Posterior vena cava (tissue), 2 donors: ENCODE measurements around the gene FOLR3. TPM values are rescaled to one million over a fixed set of nuclear protein-coding genes. Genes with fewer than 3 reads are reported as not detected.
A peak's percentile ranks its signal among the peaks of the same experiment; 100 is the strongest.
"Not testable (repeated sequence)": the region's sequence is repeated elsewhere in the genome, so short reads cannot be mapped to it uniquely, and the experiment has no call there.

Experiments used
- DNase-seq: peaks from one replicate; pipeline ENCODE4 v3.0.0-alpha.2; 2020; ENCODE audit warnings: low spot score
- intact Hi-C, 2 donors: fragments of 100-400 bp; cut with DNase I; formaldehyde crosslinking; loops; one replicate each; pipeline versions ENCODE4 v1.14.1 to v1.14.2; 2022 to 2023
- long read RNA-seq, 2 donors: library from polyadenylated mRNA; unstranded; transcript quantifications; one replicate each; pipeline ENCODE4 v2.0.0, GENCODE V29; 2020 to 2021
- total RNA-seq, 2 donors: library from RNA; stranded (reverse); fragmentation: NEBNext Ultra II Directional; extraction: Animal tissue kit (Norgen Biotek cat#: 25700); gene quantifications; one replicate each; pipeline ENCODE4 v1.2.1, GENCODE V29; 2021
- donor health status: DM: yes; HTN: yes; CAD: no.
- donor health status: DM: yes; HTN: yes; CAD: no.

FOLR3 gene
- 1 to 10 TPM in 1 of 2 donors, under 1 TPM in 1; 0.74 to 3.6 TPM for total RNA-seq
- long read RNA-seq, donor 1: 0 reads
- long read RNA-seq, donor 2, partial matches to known transcripts: 1 of 2 reads
- long read RNA-seq, donor 2, other reads (novel, unspliced or antisense): 0 of 2 reads

DNA sequence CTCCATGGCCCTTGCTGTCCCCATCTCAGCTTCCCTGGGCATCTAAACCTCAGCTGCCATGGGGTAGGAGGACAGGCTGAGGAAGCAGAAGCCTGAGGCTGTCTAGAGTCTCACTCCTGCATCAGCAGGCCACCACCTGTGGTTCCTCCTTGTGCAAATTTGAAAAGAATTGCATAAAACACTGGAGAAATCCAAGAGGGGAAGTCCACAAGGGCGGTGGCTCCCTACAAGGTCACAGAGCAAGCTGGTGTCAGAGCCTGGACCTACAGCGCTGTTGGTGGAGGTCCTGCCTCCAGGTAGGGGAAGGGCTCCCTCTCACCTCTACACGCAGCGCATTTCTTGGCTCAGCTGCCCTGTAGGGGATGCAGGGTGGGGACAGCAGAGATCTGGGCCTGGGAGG lies at the start of gene FOLR3:
Gene FOLR3 (plus strand): TSS at position 253 of the 400 bp plus-strand sequence. CDS start 228 bp downstream, outside the sequence.
- DNase-seq, intact Hi-C loops: not testable (repeated sequence)

DNA sequence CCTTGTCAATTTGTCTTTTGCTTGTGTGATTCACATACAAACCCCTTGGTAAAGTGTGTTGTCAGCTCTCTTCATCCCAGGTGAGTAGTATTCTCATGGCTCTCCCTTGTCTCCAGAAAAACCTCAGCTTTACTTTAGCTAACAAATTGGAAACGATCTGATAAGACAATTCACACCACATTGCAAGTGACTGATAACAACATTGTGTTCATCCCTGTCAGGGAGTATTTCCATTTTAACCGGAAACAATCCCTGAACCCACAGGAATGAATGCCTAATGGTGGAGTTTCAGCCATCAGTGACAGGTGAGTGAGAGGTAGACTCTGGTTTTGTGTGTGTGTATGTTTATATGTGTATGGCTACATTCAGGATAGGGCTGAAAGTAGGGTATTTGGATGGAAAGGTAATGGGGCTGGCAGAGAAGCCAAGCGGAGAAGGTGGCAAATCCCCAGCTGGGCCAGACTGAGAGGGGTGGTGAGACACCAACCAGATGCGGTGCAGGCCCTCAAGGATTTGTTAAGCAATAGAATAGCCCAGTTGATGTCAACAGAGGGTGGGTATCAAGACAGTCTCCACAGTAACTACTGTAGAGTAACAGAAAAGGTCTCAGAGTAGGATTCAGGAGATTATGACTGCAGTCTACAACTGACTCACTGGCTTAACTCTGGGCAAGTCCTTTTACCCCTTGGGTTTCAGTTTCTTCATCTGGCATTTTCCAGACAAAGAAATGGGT lies 47.3 kb upstream of the FOLR3 start:
- no peak for DNase-seq
- intact Hi-C loops: no loop called here

GRCh38 chr11:72091292-72091691 lies 44.2 kb upstream of the FOLR3 start:
- intact Hi-C loops: loop anchor here (2.0 to 5.0 kb wide), 2 partner anchors 64 to 66 kb away; no protein-coding TSS in a partner anchor
- peak; percentile 89 for DNase-seq

DNA sequence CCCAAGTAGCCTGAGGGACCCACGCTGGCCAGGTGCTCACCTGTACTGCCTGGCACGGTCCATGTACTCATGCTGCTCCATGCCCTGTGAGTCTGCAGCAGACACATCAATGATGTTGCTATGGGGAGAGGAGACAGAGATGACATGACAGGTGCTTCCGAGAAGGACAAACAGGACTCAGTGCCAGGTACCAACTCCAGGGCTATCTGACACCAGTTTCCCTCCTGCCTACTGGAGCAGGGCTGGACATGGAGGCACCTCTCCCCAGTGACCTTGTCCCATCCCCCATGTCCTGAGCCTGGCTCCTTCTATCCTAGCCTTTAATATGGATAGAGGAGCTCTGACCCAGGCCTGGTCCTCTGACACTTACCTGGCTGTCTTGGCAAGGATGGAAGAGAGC lies 36.8 kb upstream of the FOLR3 start:
- intact Hi-C loops: loop anchor here in 1 of 2 donors (5.0 kb wide), 1 partner anchor 81 kb away; no protein-coding TSS in a partner anchor
- DNase-seq: no peak

DNA sequence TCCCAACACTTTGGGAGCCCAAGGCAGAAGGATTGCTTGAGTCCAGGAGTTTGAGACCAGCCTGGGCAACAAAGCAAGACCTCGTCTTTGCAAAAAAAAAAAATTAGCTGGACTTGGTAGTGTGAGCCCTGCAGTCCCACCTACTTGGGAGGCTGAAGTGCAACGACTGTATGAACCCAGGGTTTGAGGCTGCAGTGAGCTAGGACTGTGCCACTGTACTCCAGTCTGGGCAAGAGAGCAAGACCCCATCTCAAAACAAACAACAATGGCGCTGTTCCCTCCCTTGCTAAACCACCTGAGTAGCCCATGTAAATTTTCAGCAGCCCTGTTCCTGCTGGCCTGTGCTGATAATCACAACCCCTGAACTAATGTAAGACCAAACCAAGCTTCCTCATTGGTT lies 35.5 kb upstream of the FOLR3 start:
- no peak for DNase-seq
- intact Hi-C loops: no loop called here

- intact Hi-C loops: no loop called here
These were observed 35.1 kb upstream of the FOLR3 start for GRCh38 chr11:72100462-72100861.

DNA sequence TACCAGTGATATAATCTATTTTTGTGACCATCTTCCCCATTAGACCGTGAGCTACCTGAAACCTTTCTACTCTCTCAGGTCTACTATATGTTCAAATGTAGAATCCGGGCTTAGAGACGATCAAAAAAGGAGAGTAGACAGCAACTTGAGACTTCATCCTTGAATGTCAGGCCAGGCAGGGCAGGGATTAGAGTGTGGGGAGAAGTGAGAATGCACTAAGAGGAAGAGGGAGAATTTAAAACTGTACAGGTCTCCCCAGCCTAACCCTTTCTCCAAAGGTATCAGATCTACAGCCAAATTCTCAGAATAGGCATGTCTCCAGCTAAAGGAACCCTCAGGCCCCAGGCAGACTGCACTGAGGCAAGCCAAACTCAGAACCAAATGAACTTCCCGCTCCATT lies 33.4 kb upstream of the FOLR3 start:
- DNase-seq: no peak
- intact Hi-C loops: no loop called here

More at GRCh38 chr11:72100462-72100861, 35.1 kb upstream of the FOLR3 start:
- DNase-seq: no peak

- no peak for DNase-seq
- intact Hi-C loops: no loop called here
These were observed 32.9 kb upstream of the FOLR3 start for GRCh38 chr11:72102631-72102945.

DNA sequence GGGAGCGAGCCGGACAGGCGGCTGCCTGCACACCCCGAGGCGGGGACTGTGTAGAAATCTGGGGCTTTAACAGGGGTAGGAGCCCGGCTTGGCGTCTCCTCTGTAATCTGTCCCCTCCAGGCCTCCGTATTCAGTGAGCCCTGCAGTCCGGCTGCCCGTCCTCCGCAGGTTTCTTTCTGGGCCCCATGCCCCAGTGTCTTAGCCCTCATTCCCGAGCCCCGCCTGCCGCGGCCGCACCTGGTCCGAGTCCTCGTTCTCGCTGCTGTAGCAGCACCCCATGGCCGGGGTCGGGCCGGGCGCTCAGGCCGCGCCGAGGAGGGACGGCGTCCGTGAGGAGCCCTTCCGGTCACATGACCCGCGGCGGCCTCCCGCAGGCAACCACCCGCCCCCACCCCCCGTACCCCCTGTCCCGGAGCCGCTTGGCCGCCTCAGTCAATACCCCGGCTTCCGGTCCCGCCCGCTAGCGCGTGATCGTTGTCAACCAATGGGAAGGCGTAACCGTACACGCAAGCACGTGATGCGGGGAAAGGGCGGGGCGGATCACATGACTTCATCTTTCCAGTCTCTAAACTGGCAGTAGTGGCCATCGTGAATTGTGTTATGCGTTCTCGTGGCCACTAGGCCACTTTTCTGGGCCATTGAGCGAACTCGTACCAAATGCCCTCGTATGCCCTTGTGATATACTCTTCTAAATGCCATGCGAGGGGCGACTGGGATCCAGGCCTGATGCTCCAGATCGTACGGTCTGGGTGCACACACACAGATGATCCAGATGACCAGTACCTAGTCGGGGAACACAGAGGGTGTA lies 32.4 kb upstream of the FOLR3 start, which contains the start of gene LAMTOR1:
Gene LAMTOR1 (minus strand): TSS at position 352 of the 808 bp plus-strand sequence. CDS start 73 bp downstream, at position 279.
- intact Hi-C loops: no loop called here
- peak; percentile 100 for DNase-seq

- no peak for DNase-seq
- intact Hi-C loops: no loop called here
These were observed 31.8 kb upstream of the FOLR3 start for GRCh38 chr11:72103754-72104167.

- intact Hi-C loops: no loop called here
- no peak for DNase-seq
These were observed 29.6 kb upstream of the FOLR3 start, which contains the start of gene TOMT for GRCh38 chr11:72105888-72106287. Gene TOMT (plus strand): TSS chr11:72105924. CDS start chr11:72105952, 28 bp downstream.

- intact Hi-C loops: no loop called here
- no peak for DNase-seq
These were observed 24.0 kb upstream of the FOLR3 start for GRCh38 chr11:72111300-72112142.

DNA sequence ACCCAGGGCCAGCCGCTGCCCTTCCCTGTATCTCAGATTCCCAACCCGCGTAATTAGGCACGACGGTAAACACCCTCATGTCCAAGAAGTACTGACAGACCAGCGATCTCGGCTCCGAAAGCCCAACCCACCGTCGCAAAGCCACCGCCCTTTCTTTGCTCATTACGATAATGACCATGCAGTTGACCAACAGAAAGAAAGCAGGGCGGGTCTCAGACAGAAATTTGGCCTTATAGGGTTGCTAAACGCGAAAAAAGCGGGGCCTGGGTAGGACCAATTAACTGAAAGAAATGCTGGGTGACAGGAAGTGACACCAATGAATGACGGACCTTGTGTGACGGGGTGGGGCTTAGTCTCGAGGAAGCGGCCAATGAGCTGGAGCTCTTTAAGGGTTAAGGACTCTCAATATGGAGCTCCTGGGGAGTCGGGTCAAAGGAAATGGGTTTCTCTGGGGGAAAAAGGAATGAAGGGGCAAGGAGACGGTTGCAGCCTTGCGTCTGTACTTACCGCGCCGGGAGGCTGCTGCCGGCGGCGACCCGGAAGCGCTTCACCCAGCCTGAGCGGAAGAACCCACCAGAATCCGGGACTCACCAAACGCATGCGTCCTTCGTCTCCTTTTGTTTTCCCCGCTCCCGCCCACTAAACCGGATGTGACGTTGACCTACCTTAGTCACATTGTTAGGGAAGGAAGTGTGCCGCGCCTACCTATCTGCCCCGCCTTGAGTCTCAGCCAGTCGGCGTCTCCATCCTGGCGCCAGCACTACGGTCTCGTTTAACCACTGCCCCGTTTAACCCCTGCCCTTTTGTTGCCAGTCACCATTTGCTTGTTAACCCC lies 23.2 kb upstream of the FOLR3 start, which contains the start of gene ANAPC15:
Gene ANAPC15 (minus strand): TSS at position 553 of the 835 bp plus-strand sequence. CDS start 1,419 bp downstream, outside the sequence.
- peak; percentile 99 for DNase-seq
- intact Hi-C loops: no loop called here

DNA sequence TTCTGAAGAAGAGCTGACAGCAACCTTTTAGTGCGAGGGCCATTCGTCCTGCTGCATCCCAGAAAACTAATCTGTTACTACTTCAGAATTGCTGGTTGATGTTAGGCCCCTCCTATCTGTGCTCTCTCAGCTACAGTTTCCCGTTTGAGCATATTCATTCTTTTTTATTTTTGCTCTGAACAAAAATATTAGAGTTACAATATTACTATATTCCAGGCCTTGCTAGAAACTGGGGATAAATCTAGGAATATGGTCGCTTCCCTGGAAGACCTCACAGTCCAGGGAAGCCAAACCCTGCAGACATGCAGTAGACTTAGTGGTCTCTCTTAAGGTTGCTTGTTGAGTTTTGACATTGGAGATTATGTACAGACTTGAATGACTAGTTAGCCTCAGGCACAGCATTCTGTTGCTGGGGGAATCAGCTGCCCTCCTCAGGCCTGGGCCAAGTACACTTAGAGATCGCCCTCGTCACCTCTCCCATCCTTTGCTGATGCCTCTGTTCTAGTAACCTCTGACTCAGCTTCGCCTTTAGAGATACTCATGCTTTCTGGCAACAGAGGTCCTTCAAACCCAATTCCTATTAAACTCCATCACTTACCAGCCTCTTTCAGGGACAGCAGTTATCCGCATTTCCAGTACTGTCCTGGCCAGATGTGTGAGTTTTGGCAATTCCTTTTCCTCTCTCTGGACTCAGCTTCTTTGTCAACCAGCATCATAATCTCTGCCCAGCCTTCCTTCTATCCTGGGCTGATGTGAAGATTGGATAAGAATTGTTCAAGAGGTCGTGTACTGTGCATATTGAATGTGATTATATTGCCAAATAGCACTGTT lies 22.3 kb upstream of the FOLR3 start:
- intact Hi-C loops: no loop called here

DNA sequence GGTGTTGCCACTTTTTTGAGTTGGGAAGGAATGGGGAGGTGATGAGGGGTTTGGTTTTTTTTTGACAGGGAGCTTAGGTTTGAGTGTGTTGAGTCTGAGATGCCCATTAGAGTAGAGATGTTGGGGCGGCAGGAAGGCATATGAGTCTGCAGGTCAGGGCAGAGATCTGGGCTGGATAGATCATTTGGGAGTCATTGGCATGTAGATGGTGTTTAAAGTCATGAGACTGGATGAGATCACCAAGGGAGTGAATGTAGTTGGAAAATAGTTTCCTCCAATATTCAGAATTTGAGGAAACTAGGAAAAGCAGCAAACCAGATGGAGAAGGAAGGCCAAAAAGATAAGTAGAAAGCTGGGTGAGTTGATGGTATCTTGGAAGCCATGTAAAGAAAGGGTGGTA lies 21.0 kb upstream of the FOLR3 start:
- no peak for DNase-seq
- intact Hi-C loops: loop anchor here in 1 of 2 donors (1.0 kb wide), 1 partner anchor 51 kb away; no protein-coding TSS in a partner anchor

More for the DNA sequence above, 22.3 kb upstream of the FOLR3 start:
- DNase-seq: no peak

DNA sequence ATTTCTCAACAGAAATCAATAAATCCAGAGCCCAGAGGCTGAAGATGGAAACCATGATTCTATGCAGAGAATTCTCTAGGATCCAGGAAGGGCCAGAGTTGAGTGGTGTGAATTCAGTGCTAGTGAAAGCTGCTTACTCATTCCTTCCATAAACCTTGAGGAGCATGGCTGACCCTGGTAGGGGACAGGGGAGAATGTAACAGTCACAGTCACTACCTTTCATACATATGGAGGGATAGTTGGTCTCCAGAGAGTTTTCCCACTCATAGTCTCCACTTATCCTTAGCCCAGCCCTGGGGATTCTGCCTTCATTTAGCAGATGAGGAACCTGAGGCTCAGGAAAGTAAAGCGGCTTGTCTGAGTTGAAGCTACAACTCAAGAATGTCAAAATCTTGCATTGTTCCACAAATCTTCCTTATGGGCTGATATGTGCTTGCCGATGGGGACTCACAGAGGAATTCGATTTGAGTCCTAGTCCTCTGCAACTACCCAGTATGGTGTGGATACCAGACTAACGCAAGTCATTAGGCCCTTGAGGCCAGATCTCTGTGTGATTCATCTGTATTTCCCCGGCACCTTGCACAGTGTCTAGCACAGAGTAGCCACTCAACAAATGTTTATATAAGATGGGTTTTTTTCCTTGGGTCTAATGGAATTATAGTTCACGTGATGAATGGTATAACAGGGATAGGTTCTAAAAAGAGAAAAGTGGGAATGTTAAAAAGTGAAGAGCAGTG lies 19.3 kb upstream of the FOLR3 start:
- no peak for DNase-seq
- intact Hi-C loops: no loop called here

GRCh38 chr11:72119198-72119597 lies 16.3 kb upstream of the FOLR3 start:
- no peak for DNase-seq
- intact Hi-C loops: no loop called here
